Loucy (cell line): ENCODE data around the gene COL25A1.

Source experiments
- CTCF ChIP-seq: fragments of 200-600 bp; sonication (generic); conservative IDR thresholded peaks from 2 replicates; pipeline ENCODE4 v1.5.1; 2014; ENCODE audit warnings: mild to moderate bottlenecking, antibody characterized with exemption, low read length
- EZH2phosphoT487 ChIP-seq: fragments of 200-600 bp; IDR thresholded peaks from 2 replicates; pipeline ENCODE4 v1.6.1; 2018; ENCODE audit warnings: antibody characterized with exemption, mild to moderate bottlenecking, moderate library complexity, borderline replicate concordance

- TF ChIP-seq EZH2phosphoT487, result no peak
- no peak for TF ChIP-seq CTCF
Measured at GRCh38 chr4:109263721-109264120, 38.7 kb downstream of the COL25A1 start.
